Stimulated activated CD4-positive, alpha-beta T cell treated with anti-CD3 and anti-CD28 coated beads, TNF-alpha, amount 100 ng/mL, for 24 hours (primary cell): ENCODE measurements around the gene FAM209B.
"Not testable (repeated sequence)": the region's sequence is repeated elsewhere in the genome, so short reads cannot be mapped to it uniquely, and the experiment has no call there.

ENCODE experiments used
- DNase-seq, 3 experiments: peaks; one replicate each; pipeline ENCODE4 v3.0.0-alpha.2; 2020; ENCODE audit warnings: low read depth in 3 of 3

The FAM209B gene

GRCh38 chr20:56540415-56540814, 7.4 kb downstream of the FAM209B start:
- no peak for DNase-seq

- DNase-seq = no peak
These were observed 9.5 kb downstream of the FAM209B start for GRCh38 chr20:56542489-56543030.

- no peak for DNase-seq
These were observed 18.5 kb downstream of the FAM209B start for GRCh38 chr20:56551571-56551970.

GRCh38 chr20:56552911-56553629, 20.0 kb downstream of the FAM209B start:
- DNase-seq = no peak

- DNase-seq = no peak
These were observed 21.8 kb downstream of the FAM209B start for GRCh38 chr20:56554869-56555268.

- DNase-seq = no peak
These were observed 25.9 kb downstream of the FAM209B start for GRCh38 chr20:56558968-56559367.

GRCh38 chr20:56564526-56564925, 31.5 kb downstream of the FAM209B start:
- not testable (repeated sequence) for DNase-seq

- no peak for DNase-seq
These were observed 32.5 kb downstream of the FAM209B start for GRCh38 chr20:56565511-56565910.

GRCh38 chr20:56566621-56567020, 33.6 kb downstream of the FAM209B start:
- DNase-seq = no peak

GRCh38 chr20:56570832-56571231, 37.8 kb downstream of the FAM209B start:
- no peak for DNase-seq

GRCh38 chr20:56572172-56572571, 39.1 kb downstream of the FAM209B start:
- DNase-seq = no peak

GRCh38 chr20:56573986-56574385, 40.9 kb downstream of the FAM209B start:
- no peak for DNase-seq

GRCh38 chr20:56574531-56575142, 41.6 kb downstream of the FAM209B start:
- DNase-seq = no peak

- no peak for DNase-seq
These were observed 42.1 kb downstream of the FAM209B start for GRCh38 chr20:56575157-56575556.

GRCh38 chr20:56575961-56576360, 42.9 kb downstream of the FAM209B start:
- DNase-seq = no peak

GRCh38 chr20:56579301-56579710, 46.3 kb downstream of the FAM209B start:
- no peak for DNase-seq

- no peak for DNase-seq
These were observed 47.2 kb downstream of the FAM209B start for GRCh38 chr20:56580226-56580625.

- no peak for DNase-seq
These were observed 48.7 kb downstream of the FAM209B start for GRCh38 chr20:56581701-56582100.

GRCh38 chr20:56582542-56582941, 49.5 kb downstream of the FAM209B start:
- DNase-seq = no peak

GRCh38 chr20:56584916-56585315, 51.9 kb downstream of the FAM209B start:
- DNase-seq = no peak
